ENCODE data around the gene ROR1. TPM values are rescaled to one million over a fixed set of nuclear protein-coding genes. Genes with fewer than 3 reads are reported as not detected.

Gene ROR1
- total RNA-seq, 2 experiments from 2014 or later: 0.47 to 1.4 TPM

DNA sequence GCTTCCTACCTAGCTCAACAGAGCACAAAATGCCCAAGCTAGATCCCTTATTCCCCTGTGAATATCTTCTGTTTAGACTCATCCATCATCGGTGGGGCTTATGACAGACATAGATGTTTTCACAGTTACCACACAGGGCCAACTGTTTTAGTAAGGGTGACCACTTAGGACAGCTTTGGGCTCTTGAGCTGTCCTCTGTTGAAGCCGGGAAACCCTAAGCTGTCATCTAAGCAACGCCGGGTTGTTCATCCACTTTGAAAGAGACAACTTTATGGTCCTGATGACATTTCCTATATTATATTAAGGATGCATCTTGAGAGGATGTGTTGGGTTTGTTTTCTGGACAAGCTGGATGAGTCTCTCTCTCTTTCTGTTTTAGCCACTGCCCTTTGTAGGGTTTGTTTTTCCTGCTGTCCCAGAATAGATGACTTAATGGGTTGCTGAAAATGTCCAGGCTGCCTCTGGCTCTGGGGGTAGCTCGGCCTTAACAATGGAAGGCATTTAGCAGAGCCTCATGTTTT, 319.1 kb downstream of the ROR1 start:
- H2AFZ ChIP-seq (ENCODE audit: low read length): no peak overlapping the region
- no peaks in the 10 kb centered on the region for H3K9me2 ChIP-seq (ENCODE audit: insufficient read depth, low read length)
- H4K20me1 ChIP-seq (ENCODE audit: insufficient read depth, low read length): no peaks in the 10 kb centered on the region
- no peaks in the 10 kb centered on the region for H3K79me2 ChIP-seq (ENCODE audit: insufficient read depth, low read depth, low read length)
- H3K4me2 ChIP-seq (ENCODE audit: low read length): no peak overlapping the region
- H3K27ac ChIP-seq (ENCODE audit: low read depth, low read length, poor library complexity, severe bottlenecking): no peak overlapping the region
- no peaks in the 10 kb centered on the region for H3K9me3 ChIP-seq (ENCODE audit: low read length)
- POLR2A ChIA-PET: no interaction called here
- DNase-seq (ENCODE audit: low spot score): no peak
- no TSS peak for BruUV-seq (replicated peaks)
- H3K36me3 ChIP-seq (ENCODE audit: insufficient read depth, low read length): no peaks in the 10 kb centered on the region
- TF ChIP-seq EZH2phosphoT487 (IDR thresholded peaks at IDR 0.05; ENCODE audit: borderline replicate concordance, low read depth, low read length): no peak
- TF ChIP-seq, protein P1, sequence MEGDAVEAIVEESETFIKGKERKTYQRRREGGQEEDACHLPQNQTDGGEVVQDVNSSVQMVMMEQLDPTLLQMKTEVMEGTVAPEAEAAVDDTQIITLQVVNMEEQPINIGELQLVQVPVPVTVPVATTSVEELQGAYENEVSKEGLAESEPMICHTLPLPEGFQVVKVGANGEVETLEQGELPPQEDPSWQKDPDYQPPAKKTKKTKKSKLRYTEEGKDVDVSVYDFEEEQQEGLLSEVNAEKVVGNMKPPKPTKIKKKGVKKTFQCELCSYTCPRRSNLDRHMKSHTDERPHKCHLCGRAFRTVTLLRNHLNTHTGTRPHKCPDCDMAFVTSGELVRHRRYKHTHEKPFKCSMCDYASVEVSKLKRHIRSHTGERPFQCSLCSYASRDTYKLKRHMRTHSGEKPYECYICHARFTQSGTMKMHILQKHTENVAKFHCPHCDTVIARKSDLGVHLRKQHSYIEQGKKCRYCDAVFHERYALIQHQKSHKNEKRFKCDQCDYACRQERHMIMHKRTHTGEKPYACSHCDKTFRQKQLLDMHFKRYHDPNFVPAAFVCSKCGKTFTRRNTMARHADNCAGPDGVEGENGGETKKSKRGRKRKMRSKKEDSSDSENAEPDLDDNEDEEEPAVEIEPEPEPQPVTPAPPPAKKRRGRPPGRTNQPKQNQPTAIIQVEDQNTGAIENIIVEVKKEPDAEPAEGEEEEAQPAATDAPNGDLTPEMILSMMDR (conservative IDR thresholded peaks at IDR 0.05; ENCODE audit: low read length): no peak
- H3K4me1 ChIP-seq (ENCODE audit: insufficient read depth, low read length, poor library complexity, severe bottlenecking): no peaks in the 10 kb centered on the region
- H3K4me3 ChIP-seq (ENCODE audit: low read depth, low read length, poor library complexity, severe bottlenecking): no peak overlapping the region
- CTCF ChIA-PET (ENCODE audit: unreplicated experiment): no interaction called here
- intact Hi-C loops (cut with micrococcal nuclease; ENCODE audit: unreplicated experiment): no loop called here

DNA sequence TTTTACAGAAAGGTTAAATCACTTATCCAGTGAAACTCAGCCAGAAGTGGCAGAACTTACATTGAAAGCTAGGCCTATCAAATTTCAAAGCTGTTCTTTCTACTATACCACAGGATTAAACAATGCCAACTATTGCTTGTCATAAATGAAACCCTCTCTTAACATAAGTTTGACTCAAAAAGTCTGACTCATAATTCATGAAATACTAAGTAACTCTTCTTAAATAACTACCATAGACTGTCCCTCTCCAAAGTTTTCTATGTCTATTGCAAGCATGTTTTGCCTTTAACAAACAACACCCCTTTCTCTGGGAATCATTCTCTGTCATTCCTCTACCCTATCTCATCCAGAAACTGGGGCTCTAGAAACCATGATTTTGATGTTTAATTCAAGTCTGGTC, 320.1 kb downstream of the ROR1 start:
- no peak overlapping the region for H2AFZ ChIP-seq (ENCODE audit: low read length)
- ChIA-PET CTCF (ENCODE audit: unreplicated experiment) (no interaction called here), POLR2A (no interaction called here)
- no peak overlapping the region for H3K27ac ChIP-seq (ENCODE audit: low read depth, low read length, poor library complexity, severe bottlenecking)
- no peak for TF ChIP-seq EZH2phosphoT487 (IDR thresholded peaks at IDR 0.05; ENCODE audit: borderline replicate concordance, low read depth, low read length)
- TF ChIP-seq, protein P1 (conservative IDR thresholded peaks at IDR 0.05; ENCODE audit: low read length): no peak
- H3K4me2 ChIP-seq (ENCODE audit: low read length): no peak overlapping the region
- H3K4me3 ChIP-seq (ENCODE audit: low read depth, low read length, poor library complexity, severe bottlenecking): no peak overlapping the region
- H3K79me2 ChIP-seq (ENCODE audit: insufficient read depth, low read depth, low read length): no peaks in the 10 kb centered on the region
- BruUV-seq (replicated peaks): no TSS peak
- no peaks in the 10 kb centered on the region for H4K20me1 ChIP-seq (ENCODE audit: insufficient read depth, low read length)
- no peaks in the 10 kb centered on the region for H3K9me3 ChIP-seq (ENCODE audit: low read length)
- DNase-seq (ENCODE audit: low spot score): no peak
- H3K9me2 ChIP-seq (ENCODE audit: insufficient read depth, low read length): no peaks in the 10 kb centered on the region
- intact Hi-C loops (cut with micrococcal nuclease; ENCODE audit: unreplicated experiment): no loop called here
- no peaks in the 10 kb centered on the region for H3K36me3 ChIP-seq (ENCODE audit: insufficient read depth, low read length)
- H3K4me1 ChIP-seq (ENCODE audit: insufficient read depth, low read length, poor library complexity, severe bottlenecking): no peaks in the 10 kb centered on the region

DNA sequence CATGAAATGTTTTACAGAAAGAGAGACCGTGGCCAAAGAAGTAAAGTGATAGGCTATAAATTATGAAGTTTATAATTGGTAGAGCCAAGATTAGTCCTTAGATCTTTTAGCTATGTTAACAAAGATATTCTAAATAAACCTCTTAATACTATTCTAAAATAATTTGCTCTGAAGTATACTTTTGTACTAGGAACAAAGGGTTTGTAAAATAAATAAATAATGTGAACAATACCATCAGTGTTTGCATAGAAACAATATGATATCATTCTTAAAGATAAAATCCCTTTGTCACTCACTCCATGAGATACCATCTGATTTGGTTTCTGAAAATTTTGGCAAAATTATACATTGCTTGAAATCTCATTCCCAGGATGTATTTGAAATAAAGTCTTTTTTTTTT, 322.0 kb downstream of the ROR1 start:
- ChIA-PET POLR2A (interaction anchor here (0.7 kb wide), 2 partner anchors 8 to 514 kb away, joined by 3 read pairs; no protein-coding TSS in a partner anchor), CTCF (ENCODE audit: unreplicated experiment) (no interaction called here)
- TF ChIP-seq, protein P1 (conservative IDR thresholded peaks at IDR 0.05; ENCODE audit: low read length): no peak
- TF ChIP-seq EZH2phosphoT487 (IDR thresholded peaks at IDR 0.05; ENCODE audit: borderline replicate concordance, low read depth, low read length): no peak
- H3K36me3 ChIP-seq (ENCODE audit: insufficient read depth, low read length): no peaks in the 10 kb centered on the region
- no peak overlapping the region for H3K4me2 ChIP-seq (ENCODE audit: low read length)
- no peaks in the 10 kb centered on the region for H3K79me2 ChIP-seq (ENCODE audit: insufficient read depth, low read depth, low read length)
- no peak overlapping the region for H2AFZ ChIP-seq (ENCODE audit: low read length)
- BruUV-seq (replicated peaks): no TSS peak
- no peak overlapping the region for H3K27ac ChIP-seq (ENCODE audit: low read depth, low read length, poor library complexity, severe bottlenecking)
- no peak for DNase-seq (ENCODE audit: low spot score)
- H3K9me3 ChIP-seq (ENCODE audit: low read length): no peaks in the 10 kb centered on the region
- no peaks in the 10 kb centered on the region for H3K9me2 ChIP-seq (ENCODE audit: insufficient read depth, low read length)
- H3K4me3 ChIP-seq (ENCODE audit: low read depth, low read length, poor library complexity, severe bottlenecking): no peak overlapping the region
- intact Hi-C loops (cut with micrococcal nuclease; ENCODE audit: unreplicated experiment): no loop called here
- no peaks in the 10 kb centered on the region for H4K20me1 ChIP-seq (ENCODE audit: insufficient read depth, low read length)
- H3K4me1 ChIP-seq (ENCODE audit: insufficient read depth, low read length, poor library complexity, severe bottlenecking): no peaks in the 10 kb centered on the region

Data from OCI-LY7 (cell line).